K562 (cell line): ENCODE measurements around the gene DLK1.

Source experiments
- ARID3B ChIP-seq: fragments of 250-450 bp; sonication (Bioruptor Pico); IDR thresholded peaks from 2 replicates; pipeline ENCODE4 v1.4.0; 2020; ENCODE audit warnings: borderline replicate concordance
- BDP1 ChIP-seq: IDR thresholded peaks from 3 replicates; pipeline ENCODE4 v1.6.1; 2011; ENCODE audit not compliant: insufficient read length, insufficient read depth
- CTCF ChIP-seq, 3 experiments: IDR thresholded peaks in 2 of 3; conservative IDR thresholded peaks in 1 of 3; 2 replicates each; pipeline ENCODE4 v1.5.1; 2011 to 2012; ENCODE audit warnings: low read length in 3 of 3, mild to moderate bottlenecking in 3 of 3, control low read depth in 2 of 3, improper control_type of control experiment in 1 of 3, inconsistent platforms in 1 of 3, low read depth in 1 of 3, mixed read lengths in 1 of 3, moderate library complexity in 1 of 3; ENCODE audit not compliant: insufficient read depth in 2 of 3
- FOXO4 ChIP-seq: fragments of 450-650 bp; formaldehyde crosslinking; IDR thresholded peaks from 2 replicates; pipeline ENCODE4 v1.4.0; 2020; ENCODE audit warnings: mild to moderate bottlenecking, moderate library complexity
- MED1 ChIP-seq: sonication (generic); formaldehyde crosslinking; IDR thresholded peaks from 2 replicates; pipeline ENCODE4 v1.8.1; 2023; ENCODE audit warnings: missing genetic modification reagents, borderline replicate concordance
- POLR2A ChIP-seq: fragments of 450-650 bp; conservative IDR thresholded peaks from 2 replicates; pipeline ENCODE4 v1.6.1; 2016
- PRPF4 ChIP-seq: fragments of 200-400 bp; formaldehyde crosslinking; IDR thresholded peaks from one replicate; pipeline ENCODE4 v1.6.1; 2017; ENCODE audit warnings: low read length, low read depth, mild to moderate bottlenecking; ENCODE audit not compliant: insufficient read depth, poor library complexity, severe bottlenecking
- RBM34 ChIP-seq: fragments of 200-400 bp; formaldehyde crosslinking; IDR thresholded peaks from 2 replicates; pipeline ENCODE4 v1.6.1; 2018; ENCODE audit warnings: low read length, borderline replicate concordance; ENCODE audit not compliant: insufficient read depth
- ZBTB40 ChIP-seq, 2 experiments: fragments of 450-650 bp in 1 of 2; sonication (generic) in 1 of 2; formaldehyde crosslinking in 1 of 2; IDR thresholded peaks; 2 replicates each; pipeline versions ENCODE4 v1.7.1 to v1.9.0; 2016 to 2022; ENCODE audit warnings: inconsistent platforms in 1 of 2, mild to moderate bottlenecking in 1 of 2, missing genetic modification reagents in 1 of 2
- ZNF124 ChIP-seq: sonication (generic); formaldehyde crosslinking; IDR thresholded peaks from 2 replicates; pipeline ENCODE4 v1.8.1; 2022; ENCODE audit warnings: missing genetic modification reagents

- TF ChIP-seq PRPF4: no peak
- no peak for TF ChIP-seq CTCF (IDR thresholded peaks at IDR 0.05 in 2 of 3, conservative IDR thresholded peaks at IDR 0.05 in 1 of 3; ENCODE audit: insufficient read depth in 2 of 3, low read depth in 1 of 3, low read length in 3 of 3)
- TF ChIP-seq BDP1: no peak
- TF ChIP-seq POLR2A: no peak
- TF ChIP-seq ZBTB40 (IDR thresholded peaks at IDR 0.05): no peak
- no peak for TF ChIP-seq ZBTB40 (CRISPR knock-in tag; IDR thresholded peaks at IDR 0.05)
- no peak for TF ChIP-seq ARID3B
- TF ChIP-seq FOXO4 (CRISPR knock-in tag): no peak
- TF ChIP-seq ZNF124 (CRISPR knock-in tag): no peak
- TF ChIP-seq RBM34: no peak
- no peak for TF ChIP-seq MED1 (CRISPR knock-in tag)
These were observed 39.8 kb upstream of the DLK1 start for GRCh38 chr14:100686858-100687257.
